ENCODE results near the gene COPS7A. TPM values are rescaled to one million over a fixed set of nuclear protein-coding genes. Genes with fewer than 3 reads are reported as not detected.
A peak's percentile ranks its signal among the peaks of the same experiment; 100 is the strongest.

Gene COPS7A
- polyA plus RNA-seq, 1 donor (not counting 4 experiments of a cell fraction or from before 2014, with no cell fraction given), result 85.4 TPM

GRCh38 chr12:6777386-6777785 is 53.5 kb downstream of the COPS7A start:
- Histone ChIP-seq H3K4me1 (ENCODE audit: control insufficient read depth, extremely low read depth, insufficient read depth, low read length) (peaks cover 8% of the 10 kb centered on the region), H3K9ac (ENCODE audit: control insufficient read depth, extremely low read depth, insufficient read depth, low read length) (no peak overlapping the region), H3K27ac (ENCODE audit: control insufficient read depth, insufficient read depth, low read length) (no peak overlapping the region), H3K36me3 (ENCODE audit: control insufficient read depth in 2 of 2, extremely low read depth in 1 of 2, insufficient read depth in 2 of 2, low read length in 2 of 2) (no peaks in the 10 kb centered on the region), H3K27me3 (ENCODE audit: control insufficient read depth, extremely low read depth, insufficient read depth, low read length) (peaks cover 35% of the 10 kb centered on the region), H3K9me3 (ENCODE audit: control insufficient read depth, low read depth, low read length) (no peaks in the 10 kb centered on the region), H3K4me2 (ENCODE audit: control insufficient read depth, extremely low read depth, insufficient read depth, low read depth, low read length) (no peak overlapping the region), H3K79me2 (ENCODE audit: control insufficient read depth, insufficient read depth, low read length) (no peaks in the 10 kb centered on the region), H3K9me1 (ENCODE audit: control insufficient read depth, extremely low read depth, insufficient read depth, low read length) (no peaks in the 10 kb centered on the region), H2AFZ (ENCODE audit: control insufficient read depth, low read length) (no peak overlapping the region), H3K4me3 (ENCODE audit: control insufficient read depth in 2 of 3, extremely low read depth in 1 of 3, insufficient read depth in 2 of 3, low read depth in 1 of 3, low read length in 3 of 3) (no peak overlapping the region), H4K20me1 (ENCODE audit: control insufficient read depth, extremely low read depth, insufficient read depth, low read length) (no peaks in the 10 kb centered on the region)
- no peak for DNase-seq (ENCODE audit: low read depth, low spot score)
- TF ChIP-seq EZH2 (IDR thresholded peaks at IDR 0.05; ENCODE audit: low read length), result no peak
- TF ChIP-seq CTCF (optimal IDR thresholded peaks at IDR 0.05 in 1 of 3, IDR thresholded peaks at IDR 0.05 in 1 of 3, conservative IDR thresholded peaks at IDR 0.05 in 1 of 3; ENCODE audit: extremely low read depth in 1 of 3, insufficient read depth in 2 of 3, low read length in 3 of 3), result no peak
- FAIRE-seq, result no peak
- dilution Hi-C loops (cut with MboI; ENCODE audit: extremely low pct_ligation_motif_present, low sequenced_read_pairs), result no loop called here

- Histone ChIP-seq H3K4me1 (ENCODE audit: control insufficient read depth, extremely low read depth, insufficient read depth, low read length) (peaks cover 8% of the 10 kb centered on the region), H3K4me3 (ENCODE audit: control insufficient read depth in 2 of 3, extremely low read depth in 1 of 3, insufficient read depth in 2 of 3, low read depth in 1 of 3, low read length in 3 of 3) (peak overlapping the region in 2 of 3 experiments; percentile 44 to 63), H4K20me1 (ENCODE audit: control insufficient read depth, extremely low read depth, insufficient read depth, low read length) (no peaks in the 10 kb centered on the region), H3K9me1 (ENCODE audit: control insufficient read depth, extremely low read depth, insufficient read depth, low read length) (no peaks in the 10 kb centered on the region), H3K9ac (ENCODE audit: control insufficient read depth, extremely low read depth, insufficient read depth, low read length) (peak overlapping the region; percentile 62), H3K27ac (ENCODE audit: control insufficient read depth, insufficient read depth, low read length) (no peak overlapping the region), H3K4me2 (ENCODE audit: control insufficient read depth, extremely low read depth, insufficient read depth, low read depth, low read length) (peak overlapping the region; percentile 92), H3K36me3 (ENCODE audit: control insufficient read depth in 2 of 2, extremely low read depth in 1 of 2, insufficient read depth in 2 of 2, low read length in 2 of 2) (no peaks in the 10 kb centered on the region), H2AFZ (ENCODE audit: control insufficient read depth, low read length) (peak overlapping the region; percentile 77), H3K27me3 (ENCODE audit: control insufficient read depth, extremely low read depth, insufficient read depth, low read length) (peaks cover 34% of the 10 kb centered on the region), H3K79me2 (ENCODE audit: control insufficient read depth, insufficient read depth, low read length) (no peaks in the 10 kb centered on the region), H3K9me3 (ENCODE audit: control insufficient read depth, low read depth, low read length) (no peaks in the 10 kb centered on the region)
- TF ChIP-seq CTCF (optimal IDR thresholded peaks at IDR 0.05 in 1 of 3, IDR thresholded peaks at IDR 0.05 in 1 of 3, conservative IDR thresholded peaks at IDR 0.05 in 1 of 3; ENCODE audit: extremely low read depth in 1 of 3, insufficient read depth in 2 of 3, low read length in 3 of 3), result no peak
- TF ChIP-seq EZH2 (IDR thresholded peaks at IDR 0.05; ENCODE audit: low read length), result no peak
- FAIRE-seq (no peak), DNase-seq (ENCODE audit: low read depth, low spot score) (no peak)
- dilution Hi-C loops (cut with MboI; ENCODE audit: extremely low pct_ligation_motif_present, low sequenced_read_pairs), result no loop called here
Measured at GRCh38 chr12:6778217-6778573, 54.3 kb downstream of the COPS7A start.

All from keratinocyte (primary cell).